Measurements from ENCODE around the gene ATP10D. TPM values are rescaled to one million over a fixed set of nuclear protein-coding genes. Genes with fewer than 3 reads are reported as not detected.

Gene ATP10D
- 25.2 TPM for total RNA-seq
- long read RNA-seq, full-length matches to known transcripts: 3 of 14 reads
- long read RNA-seq, partial matches to known transcripts: 9 of 14 reads
- long read RNA-seq, other reads (novel, unspliced or antisense): 2 of 14 reads

- peak within 1 kb of the TSS; percentile 89 for H3K27ac ChIP-seq
- H3K36me3 ChIP-seq: no peaks in the 10 kb centered on the region
- intact Hi-C loops (cut with DNase I): no loop called here
- ATAC-seq (peak; percentile 100), DNase-seq (peak; percentile 98)
- TF ChIP-seq CTCF (IDR thresholded peaks at IDR 0.05): peak; percentile 22
- H3K9me3 ChIP-seq: no peaks in the 10 kb centered on the region
- no peaks in the 10 kb centered on the region for H3K27me3 ChIP-seq (ENCODE audit: low read depth)
- peaks cover 13% of the 10 kb centered on the region for H3K4me1 ChIP-seq
- H3K4me3 ChIP-seq: peak within 1 kb of the TSS; percentile 67
These were observed at the start of gene ATP10D for GRCh38 chr4:47485047-47485692. ATP10D (plus strand) TSS chr4:47485275; CDS start chr4:47512541, 27,266 bp downstream.

GRCh38 chr4:47442980-47443379 is 42.1 kb upstream of the ATP10D start:
- no peak overlapping the region for H3K27ac ChIP-seq
- H3K36me3 ChIP-seq: no peaks in the 10 kb centered on the region
- no peaks in the 10 kb centered on the region for H3K9me3 ChIP-seq
- H3K27me3 ChIP-seq (ENCODE audit: low read depth): no peaks in the 10 kb centered on the region
- peak; percentile 41 to 53 for ATAC-seq
- H3K4me3 ChIP-seq: no peak overlapping the region
- intact Hi-C loops (cut with DNase I): no loop called here
- peak; percentile 44 for DNase-seq
- no peaks in the 10 kb centered on the region for H3K4me1 ChIP-seq
- no peak for TF ChIP-seq CTCF (IDR thresholded peaks at IDR 0.05)

- TF ChIP-seq CTCF (IDR thresholded peaks at IDR 0.05): no peak
- intact Hi-C loops (cut with DNase I): no loop called here
- Histone ChIP-seq H3K4me1 (no peaks in the 10 kb centered on the region), H3K27me3 (ENCODE audit: low read depth) (no peaks in the 10 kb centered on the region), H3K36me3 (no peaks in the 10 kb centered on the region), H3K9me3 (no peaks in the 10 kb centered on the region), H3K27ac (no peak overlapping the region), H3K4me3 (no peak overlapping the region)
- ATAC-seq: no peak
- no peak for DNase-seq
These were observed 41.0 kb upstream of the ATP10D start for GRCh38 chr4:47444031-47444430.

- ATAC-seq: no peak
- TF ChIP-seq CTCF (IDR thresholded peaks at IDR 0.05): no peak
- Histone ChIP-seq H3K27ac (no peak overlapping the region), H3K9me3 (no peaks in the 10 kb centered on the region), H3K4me1 (no peaks in the 10 kb centered on the region), H3K4me3 (no peak overlapping the region), H3K36me3 (peaks cover 40% of the 10 kb centered on the region), H3K27me3 (ENCODE audit: low read depth) (no peaks in the 10 kb centered on the region)
- no peak for DNase-seq
- intact Hi-C loops (cut with DNase I): no loop called here
These were observed 33.4 kb upstream of the ATP10D start for GRCh38 chr4:47451657-47452056.

GRCh38 chr4:47462799-47463234 is 22.3 kb upstream of the ATP10D start:
- intact Hi-C loops (cut with DNase I): no loop called here
- ATAC-seq (peak in 1 of 2 donors; percentile 49), DNase-seq (no peak)
- peak overlapping the region; percentile 88 for H3K27ac ChIP-seq
- peak overlapping the region; percentile 97 for H3K4me3 ChIP-seq
- H3K9me3 ChIP-seq: no peaks in the 10 kb centered on the region
- TF ChIP-seq CTCF (IDR thresholded peaks at IDR 0.05): no peak
- peaks cover 5% of the 10 kb centered on the region for H3K4me1 ChIP-seq
- H3K27me3 ChIP-seq (ENCODE audit: low read depth): no peaks in the 10 kb centered on the region
- peaks cover 21% of the 10 kb centered on the region for H3K36me3 ChIP-seq

All from lower lobe of right lung (tissue), 2 donors.